Hepatocyte (in vitro differentiated cells): ENCODE results near the gene LAMTOR1.
"Not testable (repeated sequence)": the region's sequence is repeated elsewhere in the genome, so short reads cannot be mapped to it uniquely, and the experiment has no call there.

ENCODE experiments used
- CTCF ChIP-seq: fragments of 200-600 bp; sonication (generic); IDR thresholded peaks from 2 replicates; pipeline ENCODE4 v1.5.1; 2016; ENCODE audit warnings: antibody characterized with exemption, mild to moderate bottlenecking; ENCODE audit not compliant: poor library complexity
- EZH2 ChIP-seq: fragments of 200-600 bp; sonication (generic); IDR thresholded peaks from 2 replicates; pipeline ENCODE4 v1.6.1; 2016; ENCODE audit warnings: antibody characterized with exemption, mild to moderate bottlenecking, borderline replicate concordance

- not testable (repeated sequence) for TF ChIP-seq EZH2, CTCF
These were observed 32.4 kb upstream of the LAMTOR1 start, which contains the start of gene FOLR3 for GRCh38 chr11:72135473-72135872.
